ENCODE measurements around the gene FAM83E. TPM values are rescaled to one million over a fixed set of nuclear protein-coding genes. Genes with fewer than 3 reads are reported as not detected.

FAM83E gene
- polyA plus RNA-seq, 4 donors = 76.6 to 104 (median 93.5) TPM

- no peak for FAIRE-seq
- peak; percentile 98 to 99 for DNase-seq
These were observed 9.3 kb upstream of the FAM83E start for GRCh38 chr19:48624067-48624594.

GRCh38 chr19:48623556-48624066 lies 8.7 kb upstream of the FAM83E start:
- Histone ChIP-seq H3K9me3 (ENCODE audit: control insufficient read depth in 2 of 2, insufficient read depth in 1 of 2, low read depth in 1 of 2, low read length in 1 of 2) (no peaks in the 10 kb centered on the region), H3K27ac (ENCODE audit: low read depth in 1 of 3, low read length in 2 of 3) (peak overlapping the region; percentile 45 to 75 (median 56)), H3K4me3 (ENCODE audit: low read depth in 1 of 3, low read length in 3 of 3) (peak overlapping the region in 1 of 3 donors; percentile 28), H3K4me1 (ENCODE audit: control insufficient read depth in 3 of 3, insufficient read depth in 2 of 3, low read depth in 1 of 3, low read length in 2 of 3) (peaks cover 0 to 47% (median 3%) of the 10 kb centered on the region in 3 donors), H3K36me3 (ENCODE audit: control insufficient read depth in 3 of 3, insufficient read depth in 2 of 3, low read depth in 1 of 3, low read length in 3 of 3) (peaks cover 0 to 32% (median 0%) of the 10 kb centered on the region in 3 donors), H3K27me3 (ENCODE audit: control insufficient read depth in 3 of 3, insufficient read depth in 3 of 3, low read length in 3 of 3) (no peaks in the 10 kb centered on the region)
- DNase-seq (no peak), FAIRE-seq (no peak)
- WGBS, 3 donors = 33 to 45% (median 35%) methylated on average over 8 of the region's 8 CpGs

More at GRCh38 chr19:48624067-48624594, 9.3 kb upstream of the FAM83E start:
- peaks cover 0 to 47% (median 3%) of the 10 kb centered on the region in 3 donors for H3K4me1 ChIP-seq (ENCODE audit: control insufficient read depth in 3 of 3, insufficient read depth in 2 of 3, low read depth in 1 of 3, low read length in 2 of 3)
- H3K9me3 ChIP-seq (ENCODE audit: control insufficient read depth in 2 of 2, insufficient read depth in 1 of 2, low read depth in 1 of 2, low read length in 1 of 2) = no peaks in the 10 kb centered on the region
- H3K27me3 ChIP-seq (ENCODE audit: control insufficient read depth in 3 of 3, insufficient read depth in 3 of 3, low read length in 3 of 3) = no peaks in the 10 kb centered on the region
- 0 to 2% (median 1%) methylated on average over 40 of the region's 40 CpGs for WGBS, 3 donors
- H3K36me3 ChIP-seq (ENCODE audit: control insufficient read depth in 3 of 3, insufficient read depth in 2 of 3, low read depth in 1 of 3, low read length in 3 of 3) = peaks cover 0 to 34% (median 0%) of the 10 kb centered on the region in 3 donors
- peak overlapping the region; percentile 56 to 96 (median 93) for H3K27ac ChIP-seq (ENCODE audit: low read depth in 1 of 3, low read length in 2 of 3)
- H3K4me3 ChIP-seq (ENCODE audit: low read depth in 1 of 3, low read length in 3 of 3) = peak overlapping the region; percentile 26 to 78 (median 64)

GRCh38 chr19:48619692-48620585 lies 5.1 kb upstream of the FAM83E start:
- peaks cover 0 to 47% (median 5%) of the 10 kb centered on the region in 3 donors for H3K4me1 ChIP-seq (ENCODE audit: control insufficient read depth in 3 of 3, insufficient read depth in 2 of 3, low read depth in 1 of 3, low read length in 2 of 3)
- no peaks in the 10 kb centered on the region for H3K9me3 ChIP-seq (ENCODE audit: control insufficient read depth in 2 of 2, insufficient read depth in 1 of 2, low read depth in 1 of 2, low read length in 1 of 2)
- DNase-seq = no peak
- WGBS, 3 donors = 28 to 33% (median 31%) methylated on average over 6 of the region's 6 CpGs
- peak overlapping the region; percentile 80 to 97 (median 90) for H3K27ac ChIP-seq (ENCODE audit: low read depth in 1 of 3, low read length in 2 of 3)
- peaks cover 0 to 42% (median 16%) of the 10 kb centered on the region in 3 donors for H3K36me3 ChIP-seq (ENCODE audit: control insufficient read depth in 3 of 3, insufficient read depth in 2 of 3, low read depth in 1 of 3, low read length in 3 of 3)
- FAIRE-seq = no peak
- peak overlapping the region; percentile 17 to 56 (median 55) for H3K4me3 ChIP-seq (ENCODE audit: low read depth in 1 of 3, low read length in 3 of 3)
- H3K27me3 ChIP-seq (ENCODE audit: control insufficient read depth in 3 of 3, insufficient read depth in 3 of 3, low read length in 3 of 3) = no peaks in the 10 kb centered on the region

- DNase-seq (peak; percentile 99 to 100), FAIRE-seq (no peak)
- no peaks in the 10 kb centered on the region for H3K27me3 ChIP-seq (ENCODE audit: control insufficient read depth in 3 of 3, insufficient read depth in 3 of 3, low read length in 3 of 3)
- peak within 1 kb of the TSS; percentile 90 to 97 (median 97) for H3K27ac ChIP-seq (ENCODE audit: low read depth in 1 of 3, low read length in 2 of 3)
- peak within 1 kb of the TSS; percentile 79 to 98 (median 81) for H3K4me3 ChIP-seq (ENCODE audit: low read depth in 1 of 3, low read length in 3 of 3)
- H3K36me3 ChIP-seq (ENCODE audit: control insufficient read depth in 3 of 3, insufficient read depth in 2 of 3, low read depth in 1 of 3, low read length in 3 of 3) = peaks cover 0 to 43% (median 16%) of the 10 kb centered on the region in 3 donors
- 0% methylated on average over 59 to 69 of the region's 69 CpGs for WGBS, 3 donors
- peaks cover 0 to 42% (median 5%) of the 10 kb centered on the region in 3 donors for H3K4me1 ChIP-seq (ENCODE audit: control insufficient read depth in 3 of 3, insufficient read depth in 2 of 3, low read depth in 1 of 3, low read length in 2 of 3)
- no peaks in the 10 kb centered on the region for H3K9me3 ChIP-seq (ENCODE audit: control insufficient read depth in 2 of 2, insufficient read depth in 1 of 2, low read depth in 1 of 2, low read length in 1 of 2)
These were observed 4.2 kb upstream of the FAM83E start, which contains the start of the genes RPL18 and SPHK2 for GRCh38 chr19:48618916-48619691. TSS of gene RPL18 (minus strand) at chr19:48619178. CDS start at chr19:48619143, 35 bp downstream. TSS of gene SPHK2 (plus strand) at chr19:48619506. CDS start at chr19:48620515, 1,009 bp downstream.

- peaks cover 0 to 42% (median 5%) of the 10 kb centered on the region in 3 donors for H3K4me1 ChIP-seq (ENCODE audit: control insufficient read depth in 3 of 3, insufficient read depth in 2 of 3, low read depth in 1 of 3, low read length in 2 of 3)
- H3K27me3 ChIP-seq (ENCODE audit: control insufficient read depth in 3 of 3, insufficient read depth in 3 of 3, low read length in 3 of 3) = no peaks in the 10 kb centered on the region
- no peak for FAIRE-seq
- peak in 1 of 2 donors; percentile 32 for DNase-seq
- peaks cover 0 to 46% (median 16%) of the 10 kb centered on the region in 3 donors for H3K36me3 ChIP-seq (ENCODE audit: control insufficient read depth in 3 of 3, insufficient read depth in 2 of 3, low read depth in 1 of 3, low read length in 3 of 3)
- H3K9me3 ChIP-seq (ENCODE audit: control insufficient read depth in 2 of 2, insufficient read depth in 1 of 2, low read depth in 1 of 2, low read length in 1 of 2) = no peaks in the 10 kb centered on the region
- peak overlapping the region; percentile 79 to 98 (median 81) for H3K4me3 ChIP-seq (ENCODE audit: low read depth in 1 of 3, low read length in 3 of 3)
- H3K27ac ChIP-seq (ENCODE audit: low read depth in 1 of 3, low read length in 2 of 3) = peak overlapping the region; percentile 72 to 97 (median 95)
- 1% methylated on average over 18 of the region's 18 CpGs for WGBS, 3 donors
These were observed 3.5 kb upstream of the FAM83E start for GRCh38 chr19:48618278-48618915.

- Histone ChIP-seq H3K27ac (ENCODE audit: low read depth in 1 of 3, low read length in 2 of 3) (peak overlapping the region; percentile 90 to 97 (median 95)), H3K36me3 (ENCODE audit: control insufficient read depth in 3 of 3, insufficient read depth in 2 of 3, low read depth in 1 of 3, low read length in 3 of 3) (peaks cover 0 to 54% (median 16%) of the 10 kb centered on the region in 3 donors), H3K4me3 (ENCODE audit: low read depth in 1 of 3, low read length in 3 of 3) (peak overlapping the region; percentile 34 to 98 (median 81)), H3K4me1 (ENCODE audit: control insufficient read depth in 3 of 3, insufficient read depth in 2 of 3, low read depth in 1 of 3, low read length in 2 of 3) (peaks cover 0 to 47% (median 5%) of the 10 kb centered on the region in 3 donors), H3K27me3 (ENCODE audit: control insufficient read depth in 3 of 3, insufficient read depth in 3 of 3, low read length in 3 of 3) (no peaks in the 10 kb centered on the region), H3K9me3 (ENCODE audit: control insufficient read depth in 2 of 2, insufficient read depth in 1 of 2, low read depth in 1 of 2, low read length in 1 of 2) (no peaks in the 10 kb centered on the region)
- FAIRE-seq (no peak), DNase-seq (peak in 1 of 2 donors; percentile 38)
- WGBS, 3 donors = 28 to 48% (median 29%) methylated on average over 18 of the region's 18 CpGs
These were observed 2.5 kb upstream of the FAM83E start for GRCh38 chr19:48617146-48617937.

- WGBS, 3 donors = 42 to 50% (median 45%) methylated on average over 12 of the region's 12 CpGs
- Histone ChIP-seq H3K4me3 (ENCODE audit: low read depth in 1 of 3, low read length in 3 of 3) (peak overlapping the region in 2 of 3 donors; percentile 81 to 98), H3K27ac (ENCODE audit: low read depth in 1 of 3, low read length in 2 of 3) (peak overlapping the region; percentile 90 to 97 (median 95)), H3K36me3 (ENCODE audit: control insufficient read depth in 3 of 3, insufficient read depth in 2 of 3, low read depth in 1 of 3, low read length in 3 of 3) (peaks cover 2 to 61% (median 16%) of the 10 kb centered on the region in 3 donors), H3K27me3 (ENCODE audit: control insufficient read depth in 3 of 3, insufficient read depth in 3 of 3, low read length in 3 of 3) (no peaks in the 10 kb centered on the region), H3K4me1 (ENCODE audit: control insufficient read depth in 3 of 3, insufficient read depth in 2 of 3, low read depth in 1 of 3, low read length in 2 of 3) (peaks cover 0 to 47% (median 5%) of the 10 kb centered on the region in 3 donors), H3K9me3 (ENCODE audit: control insufficient read depth in 2 of 2, insufficient read depth in 1 of 2, low read depth in 1 of 2, low read length in 1 of 2) (no peaks in the 10 kb centered on the region)
- no peak for FAIRE-seq
- no peak for DNase-seq
These were observed 1.7 kb upstream of the FAM83E start for GRCh38 chr19:48616491-48617056.

Measured in small intestine (tissue), 7 donors.